Endodermal cell (in vitro differentiated cells): ENCODE results near the gene PTGFR. TPM values are rescaled to one million over a fixed set of nuclear protein-coding genes. Genes with fewer than 3 reads are reported as not detected.

Source experiments
- DNase-seq: peaks from one replicate; pipeline ENCODE4 v3.0.0-alpha.2; 2017
- H3K27ac ChIP-seq: 2 replicates; pipeline ENCODE4 v1.5.1; 2013; ENCODE audit warnings: mild to moderate bottlenecking, low read depth, low read length, moderate library complexity
- H3K27me3 ChIP-seq: 2 replicates; pipeline ENCODE4 v1.6.1; 2013; ENCODE audit warnings: mild to moderate bottlenecking, low read length, moderate library complexity; ENCODE audit not compliant: insufficient read depth, control insufficient read depth, poor library complexity, severe bottlenecking
- H3K36me3 ChIP-seq: 2 replicates; pipeline ENCODE4 v1.7.0; 2013; ENCODE audit warnings: mild to moderate bottlenecking, low read length, moderate library complexity; ENCODE audit not compliant: control insufficient read depth, insufficient read depth
- H3K4me1 ChIP-seq: one replicate; pipeline ENCODE4 v1.7.0; 2013; ENCODE audit warnings: low read length; ENCODE audit not compliant: control insufficient read depth, insufficient read depth
- H3K4me3 ChIP-seq: 2 replicates; pipeline ENCODE4 v1.5.1; 2013; ENCODE audit warnings: mild to moderate bottlenecking, low read length, moderate library complexity
- H3K9ac ChIP-seq: 2 replicates; pipeline ENCODE4 v1.6.1; 2013; ENCODE audit warnings: mild to moderate bottlenecking, low read length, moderate library complexity; ENCODE audit not compliant: poor library complexity, severe bottlenecking; ENCODE audit errors: extremely low read depth
- H3K9me3 ChIP-seq: 2 replicates; pipeline ENCODE4 v1.6.1; 2013; ENCODE audit warnings: mild to moderate bottlenecking, low read length, moderate library complexity; ENCODE audit not compliant: control insufficient read depth
- H3K27ac Mint-ChIP-seq: 2 replicates; pipeline ENCODE4 v1.8.0; 2020; ENCODE audit warnings: mixed read lengths
- H3K27me3 Mint-ChIP-seq: 2 replicates; pipeline ENCODE4 v1.8.0; 2021; ENCODE audit warnings: mild to moderate bottlenecking, mixed read lengths; ENCODE audit not compliant: insufficient read depth
- H3K36me3 Mint-ChIP-seq: 2 replicates; pipeline ENCODE4 v1.8.0; 2020; ENCODE audit warnings: low read depth, mixed read lengths
- H3K4me1 Mint-ChIP-seq: 2 replicates; pipeline ENCODE4 v1.8.0; 2020; ENCODE audit warnings: mixed read lengths
- H3K4me3 Mint-ChIP-seq: 2 replicates; pipeline ENCODE4 v1.8.0; 2020; ENCODE audit warnings: mild to moderate bottlenecking, moderate library complexity, mixed read lengths
- H3K9me3 Mint-ChIP-seq: 2 replicates; pipeline ENCODE4 v1.8.0; 2020; ENCODE audit warnings: mild to moderate bottlenecking, mixed read lengths
- WGBS, 2 experiments: methylation state at CpG; one replicate each; pipeline versions ENCODE4 v1.1.5 to v1.1.7; 2013; ENCODE audit warnings: missing lambda C conversion rate in 2 of 2, mixed read lengths in 1 of 2; ENCODE audit not compliant: insufficient coverage in 1 of 2, insufficient read length in 1 of 2; 5-methylcytosine and 5-hydroxymethylcytosine counted together
- total RNA-seq, 2 donors: library from RNA; stranded (reverse); fragmentation: NEBNext Ultra II Directional in 1 of 2; extraction: Animal tissue kit (Norgen Biotek cat#: 25700) in 1 of 2; gene quantifications; 2 replicates in 1 of 2; 3 replicates in 1 of 2; pipeline ENCODE4 v1.2.1, GENCODE V29; 2021
- TF ChIP-seq, protein P1 (sequence below): fragments of 200-600 bp; sonication (generic); conservative IDR thresholded peaks from 2 replicates; pipeline ENCODE4 v1.5.0; 2021; ENCODE audit warnings: antibody characterized with exemption, mild to moderate bottlenecking

PTGFR gene
- total RNA-seq, 2 donors from 2014 or later = 0.09 to 0.38 TPM

DNA sequence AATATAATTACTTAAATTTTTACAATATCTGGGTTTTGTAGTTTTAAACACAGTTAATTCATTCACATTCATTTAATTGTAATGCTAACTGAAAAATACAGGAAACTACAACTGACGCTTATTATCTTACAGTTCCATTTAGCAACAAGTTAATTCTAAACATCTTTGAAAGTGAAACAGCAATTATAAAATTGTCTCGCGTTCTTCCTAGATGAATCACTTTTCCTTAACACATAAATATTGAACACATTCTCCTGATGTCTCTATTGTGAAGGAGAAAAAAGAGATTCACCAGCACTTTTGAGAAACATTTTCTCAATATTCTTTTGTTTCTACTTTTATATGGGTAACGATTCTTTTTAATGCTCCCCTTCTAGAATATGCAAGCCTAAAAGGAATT, 6.4 kb downstream of the PTGFR start:
- Mint-ChIP-seq H3K4me3 (no peak overlapping the region), H3K4me1 (no peaks in the 10 kb centered on the region), H3K27ac (no peak overlapping the region), H3K27me3 (peaks cover 55% of the 10 kb centered on the region), H3K36me3 (no peaks in the 10 kb centered on the region), H3K9me3 (no peaks in the 10 kb centered on the region)
- WGBS, 2 experiments = 93 to 100% methylated on average over 3 to 4 of the region's 4 CpGs
- Histone ChIP-seq H3K9ac (no peak overlapping the region), H3K27ac (no peak overlapping the region), H3K36me3 (no peaks in the 10 kb centered on the region), H3K27me3 (peaks cover 14% of the 10 kb centered on the region), H3K9me3 (no peaks in the 10 kb centered on the region), H3K4me3 (no peak overlapping the region), H3K4me1 (no peaks in the 10 kb centered on the region)
- DNase-seq = no peak
- TF ChIP-seq, protein P1, sequence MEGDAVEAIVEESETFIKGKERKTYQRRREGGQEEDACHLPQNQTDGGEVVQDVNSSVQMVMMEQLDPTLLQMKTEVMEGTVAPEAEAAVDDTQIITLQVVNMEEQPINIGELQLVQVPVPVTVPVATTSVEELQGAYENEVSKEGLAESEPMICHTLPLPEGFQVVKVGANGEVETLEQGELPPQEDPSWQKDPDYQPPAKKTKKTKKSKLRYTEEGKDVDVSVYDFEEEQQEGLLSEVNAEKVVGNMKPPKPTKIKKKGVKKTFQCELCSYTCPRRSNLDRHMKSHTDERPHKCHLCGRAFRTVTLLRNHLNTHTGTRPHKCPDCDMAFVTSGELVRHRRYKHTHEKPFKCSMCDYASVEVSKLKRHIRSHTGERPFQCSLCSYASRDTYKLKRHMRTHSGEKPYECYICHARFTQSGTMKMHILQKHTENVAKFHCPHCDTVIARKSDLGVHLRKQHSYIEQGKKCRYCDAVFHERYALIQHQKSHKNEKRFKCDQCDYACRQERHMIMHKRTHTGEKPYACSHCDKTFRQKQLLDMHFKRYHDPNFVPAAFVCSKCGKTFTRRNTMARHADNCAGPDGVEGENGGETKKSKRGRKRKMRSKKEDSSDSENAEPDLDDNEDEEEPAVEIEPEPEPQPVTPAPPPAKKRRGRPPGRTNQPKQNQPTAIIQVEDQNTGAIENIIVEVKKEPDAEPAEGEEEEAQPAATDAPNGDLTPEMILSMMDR = no peak

DNA sequence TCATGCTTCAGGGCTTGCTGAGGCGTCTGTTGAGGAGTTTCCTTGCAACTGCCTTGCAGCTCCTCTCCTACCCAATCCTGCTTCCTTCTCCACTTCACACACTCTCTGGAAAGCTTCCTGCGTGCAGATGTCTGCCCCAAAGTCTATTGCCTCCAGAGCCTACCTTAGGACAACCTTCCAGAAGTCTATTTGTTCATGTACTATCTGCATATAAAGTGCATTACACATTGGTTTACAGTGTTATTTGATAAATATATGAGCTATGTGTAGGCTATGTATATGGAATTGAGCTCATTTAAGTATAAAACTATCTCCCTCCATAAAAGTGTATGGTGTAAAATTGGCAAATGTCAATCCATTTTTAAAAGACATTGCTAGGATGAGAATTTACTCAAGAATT, 9.8 kb downstream of the PTGFR start:
- TF ChIP-seq, protein P1 = no peak
- Histone ChIP-seq H3K27ac (no peak overlapping the region), H3K36me3 (no peaks in the 10 kb centered on the region), H3K27me3 (no peaks in the 10 kb centered on the region), H3K9ac (no peak overlapping the region), H3K4me1 (no peaks in the 10 kb centered on the region), H3K4me3 (no peak overlapping the region), H3K9me3 (no peaks in the 10 kb centered on the region)
- no peak overlapping the region for H3K27ac Mint-ChIP-seq
- no peak overlapping the region for H3K4me3 Mint-ChIP-seq
- H3K27me3 Mint-ChIP-seq = peaks cover 24% of the 10 kb centered on the region
- DNase-seq = no peak
- H3K9me3 Mint-ChIP-seq = no peaks in the 10 kb centered on the region
- H3K4me1 Mint-ChIP-seq = no peaks in the 10 kb centered on the region
- no peaks in the 10 kb centered on the region for H3K36me3 Mint-ChIP-seq
- WGBS, 2 experiments = 91 to 100% methylated on average over 1 to 2 of the region's 2 CpGs

DNA sequence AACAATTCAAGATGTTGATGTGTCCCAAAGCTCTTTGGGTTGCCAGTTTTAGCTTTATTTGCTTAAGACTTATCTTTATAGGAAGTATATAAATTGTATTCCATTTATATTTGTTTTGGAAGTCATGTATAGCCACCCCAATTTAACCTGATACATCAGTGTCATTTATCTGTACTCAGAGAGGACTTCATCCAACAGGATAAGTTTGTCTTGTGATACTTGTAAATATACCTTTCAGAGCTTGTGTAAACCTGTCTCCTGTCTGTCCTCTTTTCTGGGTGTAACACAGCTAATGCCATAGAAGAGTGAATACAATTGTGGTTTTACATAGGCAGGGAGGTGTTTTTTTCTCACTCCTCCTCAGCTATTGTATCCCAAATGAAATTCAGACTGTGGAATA, 10.4 kb downstream of the PTGFR start:
- Histone ChIP-seq H3K4me3 (no peak overlapping the region), H3K9me3 (no peaks in the 10 kb centered on the region), H3K27ac (no peak overlapping the region), H3K4me1 (no peaks in the 10 kb centered on the region), H3K27me3 (no peaks in the 10 kb centered on the region), H3K36me3 (no peaks in the 10 kb centered on the region), H3K9ac (no peak overlapping the region)
- no peaks in the 10 kb centered on the region for H3K36me3 Mint-ChIP-seq
- H3K27me3 Mint-ChIP-seq = peaks cover 20% of the 10 kb centered on the region
- no peak for DNase-seq
- no peaks in the 10 kb centered on the region for H3K9me3 Mint-ChIP-seq
- TF ChIP-seq, protein P1 = no peak
- H3K4me1 Mint-ChIP-seq = no peaks in the 10 kb centered on the region
- no peak overlapping the region for H3K4me3 Mint-ChIP-seq
- H3K27ac Mint-ChIP-seq = no peak overlapping the region
